Esophagus squamous epithelium (tissue), 5 donors: ENCODE results near the gene ROR2. TPM values are rescaled to one million over a fixed set of nuclear protein-coding genes. Genes with fewer than 3 reads are reported as not detected.

ENCODE experiments used
- DNase-seq: peaks from one replicate; lab custom pipeline; 2025; lab: John Stamatoyannopoulos, UW
- H3K27ac ChIP-seq, 4 donors: fragments of 200-600 bp; sonication (generic); one replicate each; pipeline ENCODE4 v1.5.1; 2016 to 2019; ENCODE audit warnings: mild to moderate bottlenecking in 1 of 4
- H3K27me3 ChIP-seq, 4 donors: fragments of 200-600 bp; sonication (generic); 1 replicate in 3 of 4; 2 replicates in 1 of 4; pipeline versions ENCODE4 v1.5.1 to v1.6.0; 2017 to 2021; ENCODE audit warnings: antibody characterized with exemption in 1 of 4
- H3K36me3 ChIP-seq, 3 donors: fragments of 200-600 bp; sonication (generic); one replicate each; pipeline ENCODE4 v1.5.1; 2016 to 2019
- H3K4me1 ChIP-seq, 3 donors: fragments of 200-600 bp; sonication (generic); one replicate each; pipeline ENCODE4 v1.5.1; 2017 to 2019
- H3K4me3 ChIP-seq, 4 donors: fragments of 200-600 bp; sonication (generic); 1 replicate in 3 of 4; 2 replicates in 1 of 4; pipeline ENCODE4 v1.5.1; 2016 to 2019; ENCODE audit warnings: mild to moderate bottlenecking in 2 of 4, moderate library complexity in 1 of 4
- H3K9me3 ChIP-seq, 3 donors: fragments of 200-600 bp; sonication (generic); one replicate each; pipeline ENCODE4 v1.5.1; 2016 to 2019
- CTCF ChIP-seq, 6 experiments: fragments of 450-650 bp in 4 of 6; fragments of 200-600 bp in 2 of 6; sonication (generic) in 2 of 6; IDR thresholded peaks; one replicate each; pipeline ENCODE4 v1.5.1; 2016 to 2019; ENCODE audit warnings: antibody characterized with exemption in 6 of 6, mild to moderate bottlenecking in 4 of 6, moderate library complexity in 4 of 6
- POLR2A ChIP-seq, 4 donors: fragments of 450-650 bp; IDR thresholded peaks; one replicate each; pipeline ENCODE4 v1.6.1; 2017; ENCODE audit warnings: antibody characterized with exemption in 4 of 4, mild to moderate bottlenecking in 4 of 4, moderate library complexity in 3 of 4
- WGBS, 2 donors: methylation state at CpG; one replicate each; pipeline ENCODE4 v1.1.5; 2018; 5-methylcytosine and 5-hydroxymethylcytosine counted together
- intact Hi-C: fragments of 100-400 bp; cut with DNase I; formaldehyde crosslinking; loops from one replicate; pipeline ENCODE4 v1.15.0; 2022
- total RNA-seq, 4 donors: library from RNA; depleted of rRNA; stranded (reverse); fragments of >200 nt; gene quantifications; one replicate each; pipeline ENCODE4 v1.1.0, GENCODE V29; 2016
- donor health status: DM: yes; HTN: yes; CAD: no.

ROR2 gene
- total RNA-seq, 4 donors from 2014 or later: 0.68 to 12.6 (median 3.7) TPM

- intact Hi-C loops: no loop called here
- TF ChIP-seq CTCF (IDR thresholded peaks at IDR 0.05): no peak
- TF ChIP-seq POLR2A (IDR thresholded peaks at IDR 0.05): no peak
- Histone ChIP-seq H3K9me3 (no peaks in the 10 kb centered on the region), H3K4me3 (no peak overlapping the region), H3K27ac (peak overlapping the region in 2 of 4 donors; percentile 12 to 52), H3K27me3 (peaks cover 0 to 39% (median 0%) of the 10 kb centered on the region in 4 donors), H3K36me3 (no peaks in the 10 kb centered on the region), H3K4me1 (peaks cover 0 to 18% (median 15%) of the 10 kb centered on the region in 3 donors)
- no peak for DNase-seq
- WGBS, 2 donors: 61 to 72% methylated on average over 3 of the region's 3 CpGs
These were observed 115.3 kb downstream of the ROR2 start for GRCh38 chr9:91834740-91835139.

- TF ChIP-seq CTCF (IDR thresholded peaks at IDR 0.05) (no peak), POLR2A (IDR thresholded peaks at IDR 0.05) (no peak)
- H3K27ac ChIP-seq: peak overlapping the region in 3 of 4 donors; percentile 10 to 52 (median 11)
These were observed 116.2 kb downstream of the ROR2 start for GRCh38 chr9:91833878-91834255.

GRCh38 chr9:91833096-91833877 lies 116.7 kb downstream of the ROR2 start:
- 83 to 90% methylated on average over 7 to 13 of the region's 25 CpGs for WGBS, 2 donors
- TF ChIP-seq CTCF (IDR thresholded peaks at IDR 0.05) (no peak), POLR2A (IDR thresholded peaks at IDR 0.05) (no peak)
- H3K9me3 ChIP-seq: no peaks in the 10 kb centered on the region
- DNase-seq: no peak
- intact Hi-C loops: no loop called here
- peak overlapping the region in 3 of 4 donors; percentile 10 to 52 (median 11) for H3K27ac ChIP-seq
- H3K27me3 ChIP-seq: peaks cover 0 to 28% (median 0%) of the 10 kb centered on the region in 4 donors
- H3K4me3 ChIP-seq: no peak overlapping the region
- no peaks in the 10 kb centered on the region for H3K36me3 ChIP-seq
- H3K4me1 ChIP-seq: peaks cover 0 to 9% (median 7%) of the 10 kb centered on the region in 3 donors

More at GRCh38 chr9:91833878-91834255, 116.2 kb downstream of the ROR2 start:
- no peaks in the 10 kb centered on the region for H3K9me3 ChIP-seq
- H3K36me3 ChIP-seq: no peaks in the 10 kb centered on the region
- no peak overlapping the region for H3K4me3 ChIP-seq
- 82 to 87% methylated on average over 6 to 7 of the region's 7 CpGs for WGBS, 2 donors
- intact Hi-C loops: no loop called here
- peaks cover 0 to 15% (median 13%) of the 10 kb centered on the region in 3 donors for H3K4me1 ChIP-seq
- peaks cover 0 to 30% (median 0%) of the 10 kb centered on the region in 4 donors for H3K27me3 ChIP-seq
- DNase-seq: no peak

GRCh38 chr9:91832322-91832721 lies 117.7 kb downstream of the ROR2 start:
- no peak overlapping the region for H3K27ac ChIP-seq
- WGBS, 2 donors: 89 to 90% methylated on average over 6 to 7 of the region's 7 CpGs
- H3K36me3 ChIP-seq: no peaks in the 10 kb centered on the region
- peaks cover 0 to 24% (median 0%) of the 10 kb centered on the region in 4 donors for H3K27me3 ChIP-seq
- TF ChIP-seq CTCF (IDR thresholded peaks at IDR 0.05) (no peak), POLR2A (IDR thresholded peaks at IDR 0.05) (no peak)
- no peak overlapping the region for H3K4me3 ChIP-seq
- H3K9me3 ChIP-seq: no peaks in the 10 kb centered on the region
- intact Hi-C loops: no loop called here
- H3K4me1 ChIP-seq: no peaks in the 10 kb centered on the region
- no peak for DNase-seq

GRCh38 chr9:91825866-91826265 lies 124.2 kb downstream of the ROR2 start:
- H3K36me3 ChIP-seq: no peaks in the 10 kb centered on the region
- no peaks in the 10 kb centered on the region for H3K9me3 ChIP-seq
- H3K4me1 ChIP-seq: peaks cover 0 to 19% (median 10%) of the 10 kb centered on the region in 3 donors
- TF ChIP-seq POLR2A (IDR thresholded peaks at IDR 0.05): no peak
- TF ChIP-seq CTCF (IDR thresholded peaks at IDR 0.05): no peak
- DNase-seq: no peak
- peaks cover 0 to 47% (median 0%) of the 10 kb centered on the region in 4 donors for H3K27me3 ChIP-seq
- 69 to 82% methylated on average over 8 of the region's 8 CpGs for WGBS, 2 donors
- peak overlapping the region in 3 of 4 donors; percentile 25 to 85 (median 76) for H3K27ac ChIP-seq
- intact Hi-C loops: no loop called here
- H3K4me3 ChIP-seq: no peak overlapping the region
